GM10248 (cell line): Measurements from ENCODE around the gene RAB27B.
"Not testable (repeated sequence)": the region's sequence is repeated elsewhere in the genome, so short reads cannot be mapped to it uniquely, and the experiment has no call there.

ENCODE experiments used
- CTCF ChIA-PET: fragments of 300-600 bp; sonication (Branson Sonifier 250); formaldehyde crosslinking; extraction: SDS; loops from one replicate; lab custom pipeline; 2021; ENCODE audit warnings: antibody characterized with exemption; lab: Yijun Ruan, JAX
- POLR2A ChIA-PET: fragments of 350-650 bp; sonication (Branson Sonifier 250); formaldehyde crosslinking; extraction: SDS; loops from one replicate; lab custom pipeline; 2020; ENCODE audit warnings: antibody characterized with exemption; lab: Yijun Ruan, JAX
- DNase-seq: peaks from one replicate; pipeline ENCODE4 v3.0.0; 2012; ENCODE audit errors: extremely low spot score
- TF ChIP-seq, protein P1 (sequence below): IDR thresholded peaks from 2 replicates; pipeline ENCODE4 v1.5.1; 2012; ENCODE audit warnings: mild to moderate bottlenecking, low read depth; ENCODE audit errors: extremely low read depth, missing control alignments, control extremely low read depth

The RAB27B gene

GRCh38 chr18:54813305-54813704, 15.0 kb upstream of the RAB27B start:
- ChIA-PET POLR2A (no interaction called here), CTCF (no interaction called here)
- no peak for DNase-seq
- TF ChIP-seq, protein P1, sequence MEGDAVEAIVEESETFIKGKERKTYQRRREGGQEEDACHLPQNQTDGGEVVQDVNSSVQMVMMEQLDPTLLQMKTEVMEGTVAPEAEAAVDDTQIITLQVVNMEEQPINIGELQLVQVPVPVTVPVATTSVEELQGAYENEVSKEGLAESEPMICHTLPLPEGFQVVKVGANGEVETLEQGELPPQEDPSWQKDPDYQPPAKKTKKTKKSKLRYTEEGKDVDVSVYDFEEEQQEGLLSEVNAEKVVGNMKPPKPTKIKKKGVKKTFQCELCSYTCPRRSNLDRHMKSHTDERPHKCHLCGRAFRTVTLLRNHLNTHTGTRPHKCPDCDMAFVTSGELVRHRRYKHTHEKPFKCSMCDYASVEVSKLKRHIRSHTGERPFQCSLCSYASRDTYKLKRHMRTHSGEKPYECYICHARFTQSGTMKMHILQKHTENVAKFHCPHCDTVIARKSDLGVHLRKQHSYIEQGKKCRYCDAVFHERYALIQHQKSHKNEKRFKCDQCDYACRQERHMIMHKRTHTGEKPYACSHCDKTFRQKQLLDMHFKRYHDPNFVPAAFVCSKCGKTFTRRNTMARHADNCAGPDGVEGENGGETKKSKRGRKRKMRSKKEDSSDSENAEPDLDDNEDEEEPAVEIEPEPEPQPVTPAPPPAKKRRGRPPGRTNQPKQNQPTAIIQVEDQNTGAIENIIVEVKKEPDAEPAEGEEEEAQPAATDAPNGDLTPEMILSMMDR, result no peak

GRCh38 chr18:54813977-54814565, 14.2 kb upstream of the RAB27B start:
- no peak for DNase-seq
- ChIA-PET CTCF (no interaction called here), POLR2A (no interaction called here)
- TF ChIP-seq, protein P1, result no peak

DNA sequence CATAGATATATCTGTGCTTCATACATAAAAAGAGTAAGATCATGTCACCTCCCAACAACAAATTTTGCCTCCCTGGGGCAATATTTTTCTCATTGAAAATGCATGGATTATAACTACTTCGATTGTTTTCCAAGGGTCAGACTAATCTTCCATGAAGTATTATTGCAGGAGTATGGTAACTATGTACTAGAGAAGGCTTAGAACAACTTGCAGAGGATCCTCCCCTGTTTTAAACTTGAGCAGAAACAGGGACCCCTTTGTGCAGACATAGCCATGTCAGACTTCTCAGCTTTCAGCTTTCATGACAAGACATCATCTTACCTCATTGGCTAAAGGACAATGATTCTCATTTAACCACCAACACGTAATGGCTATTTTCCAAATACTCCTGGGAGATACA, 13.2 kb upstream of the RAB27B start:
- no peak for DNase-seq
- ChIA-PET POLR2A (no interaction called here), CTCF (no interaction called here)
- TF ChIP-seq, protein P1, result no peak

DNA sequence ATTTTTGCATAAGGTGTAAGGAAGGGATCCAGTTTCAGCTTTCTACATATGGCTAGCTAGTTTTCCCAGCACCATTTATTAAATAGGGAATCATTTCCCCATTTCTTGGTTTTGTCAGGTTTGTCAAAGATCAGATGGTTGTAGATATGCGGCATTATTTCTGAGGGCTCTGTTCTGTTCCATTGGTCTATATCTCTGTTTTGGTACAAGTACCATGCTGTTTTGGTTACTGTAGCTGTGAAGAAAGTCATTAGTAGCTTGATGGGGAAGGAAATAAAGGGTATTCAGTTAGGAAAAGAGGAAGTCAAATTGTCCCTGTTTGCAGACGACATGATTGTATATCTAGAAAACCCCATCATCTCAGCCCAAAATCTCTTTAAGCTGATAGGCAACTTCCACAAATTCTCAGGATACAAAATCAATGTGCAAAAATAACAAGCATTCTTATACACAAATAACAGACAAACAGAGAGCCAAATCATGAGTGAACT, 7.4 kb upstream of the RAB27B start:
- DNase-seq, POLR2A ChIA-PET, CTCF ChIA-PET: not testable (repeated sequence)

GRCh38 chr18:54822872-54823845, 5.1 kb upstream of the RAB27B start:
- ChIA-PET CTCF (no interaction called here), POLR2A (no interaction called here)

GRCh38 chr18:54824761-54825160, 3.5 kb upstream of the RAB27B start:
- POLR2A ChIA-PET, result no interaction called here
- no peak for DNase-seq
- CTCF ChIA-PET, result no interaction called here
- TF ChIP-seq, protein P1, result no peak

More at GRCh38 chr18:54822872-54823845, 5.1 kb upstream of the RAB27B start:
- TF ChIP-seq, protein P1, result no peak
- DNase-seq, result no peak
